MCF 10A (cell line): ENCODE data around the gene MAN1C1. TPM values are rescaled to one million over a fixed set of nuclear protein-coding genes. Genes with fewer than 3 reads are reported as not detected.

ENCODE experiments used
- BruUV-seq: library from RNA; stranded (reverse); fragments of 400-500 nt; replicated peaks from 2 replicates; lab custom pipeline; 2021; lab: Mats Ljungman, UMichigan
- CTCF ChIA-PET: fragments of 300-600 bp; sonication (Branson Sonifier 250); formaldehyde crosslinking; extraction: SDS; loops from one replicate; lab custom pipeline; 2021; ENCODE audit warnings: antibody characterized with exemption, inconsistent platforms; lab: Yijun Ruan, JAX
- POLR2A ChIA-PET: fragments of 300-600, 350-650 bp; sonication (Branson Sonifier 250); formaldehyde crosslinking; extraction: SDS; loops from one replicate; lab custom pipeline; 2020; ENCODE audit warnings: antibody characterized with exemption, inconsistent platforms; lab: Yijun Ruan, JAX
- DNase-seq: peaks from one replicate; pipeline ENCODE4 v3.0.0-alpha.2; 2018; ENCODE audit not compliant: unreplicated experiment
- H3K27ac Mint-ChIP-seq: one replicate; pipeline ENCODE4 v1.8.0; 2022; ENCODE audit warnings: mild to moderate bottlenecking, low read depth, mixed read lengths; ENCODE audit not compliant: unreplicated experiment
- H3K27me3 Mint-ChIP-seq: one replicate; pipeline ENCODE4 v1.8.0; 2022; ENCODE audit warnings: mixed read lengths; ENCODE audit not compliant: insufficient read depth, unreplicated experiment
- H3K36me3 Mint-ChIP-seq: one replicate; pipeline ENCODE4 v1.8.0; 2022; ENCODE audit warnings: mild to moderate bottlenecking, moderate library complexity, mixed read lengths; ENCODE audit not compliant: insufficient read depth, unreplicated experiment
- H3K4me1 Mint-ChIP-seq: one replicate; pipeline ENCODE4 v1.8.0; 2022; ENCODE audit warnings: mixed read lengths; ENCODE audit not compliant: insufficient read depth, unreplicated experiment
- H3K4me3 Mint-ChIP-seq: one replicate; pipeline ENCODE4 v1.8.0; 2022; ENCODE audit warnings: mild to moderate bottlenecking, moderate library complexity, mixed read lengths; ENCODE audit not compliant: unreplicated experiment
- H3K9me3 Mint-ChIP-seq: one replicate; pipeline ENCODE4 v1.8.0; 2022; ENCODE audit warnings: mixed read lengths; ENCODE audit not compliant: unreplicated experiment
- intact Hi-C: fragments of 100-400 bp; cut with micrococcal nuclease; formaldehyde crosslinking; loops from 2 replicates; pipeline ENCODE4 v1.14.1; 2022
- total RNA-seq: library from RNA; stranded (reverse); gene quantifications from 2 replicates; pipeline ENCODE4 v1.2.3, GENCODE V29; 2022
- TF ChIP-seq, protein P1 (sequence below): fragments of 200-600 bp; IDR thresholded peaks from one replicate; pipeline ENCODE4 v1.8.0; 2022; ENCODE audit warnings: antibody characterized with exemption, mild to moderate bottlenecking; ENCODE audit not compliant: unreplicated experiment

Gene MAN1C1
- total RNA-seq, 1 experiment from 2014 or later: not detected

DNA sequence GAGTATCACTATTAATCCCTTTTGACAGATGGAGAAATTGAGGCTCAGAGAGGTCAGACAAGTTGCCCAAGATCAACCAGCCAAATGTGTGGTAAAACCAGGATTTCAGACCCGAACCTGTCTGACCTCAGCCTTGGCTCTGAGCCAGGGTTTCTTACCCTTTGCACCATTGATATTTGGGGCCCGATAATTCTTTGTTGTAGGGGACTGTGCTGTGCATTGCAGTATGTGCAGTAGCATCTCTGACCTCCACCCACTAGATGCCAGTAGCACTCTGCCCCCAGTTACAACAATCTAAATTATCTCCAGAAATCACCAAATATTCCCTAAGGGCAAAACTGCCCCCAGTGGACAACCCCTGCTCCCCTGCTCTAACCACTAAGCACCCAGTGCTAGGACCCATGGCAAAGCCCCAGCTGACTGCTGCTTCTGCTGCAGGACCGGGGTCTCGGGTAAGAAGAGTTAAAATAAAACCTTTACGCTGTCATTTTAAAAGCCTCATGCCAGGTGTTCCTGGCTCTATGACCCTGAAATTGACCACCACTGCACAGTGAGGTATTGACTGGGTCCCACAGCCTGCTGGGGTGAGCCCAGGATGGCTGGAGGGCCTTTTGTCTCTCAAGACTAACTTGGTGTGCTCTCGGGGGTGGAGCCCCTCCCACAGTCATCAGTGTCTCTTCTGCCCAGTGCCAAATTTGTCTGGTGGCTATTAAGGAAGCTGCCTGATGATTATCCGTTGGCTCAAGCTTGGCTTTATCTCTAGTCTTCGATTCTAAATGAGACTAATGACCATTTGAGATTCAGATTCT lies 5.6 kb upstream of the MAN1C1 start:
- H3K4me1 Mint-ChIP-seq: peaks cover 7% of the 10 kb centered on the region
- BruUV-seq: no TSS peak
- POLR2A ChIA-PET: interaction anchor here (1.0 kb wide), 1 partner anchor 192 kb away, joined by 3 read pairs; no protein-coding TSS in a partner anchor
- CTCF ChIA-PET: interaction anchor here (0.6 to 3.0 kb wide), 3 partner anchors 185 to 795 kb away, joined by 4 to 15 read pairs (median 4); no protein-coding TSS in a partner anchor
- no peak overlapping the region for H3K27ac Mint-ChIP-seq
- no peak for DNase-seq
- no peaks in the 10 kb centered on the region for H3K36me3 Mint-ChIP-seq
- intact Hi-C loops: no loop called here
- peaks cover 45% of the 10 kb centered on the region for H3K27me3 Mint-ChIP-seq
- no peaks in the 10 kb centered on the region for H3K9me3 Mint-ChIP-seq
- no peak overlapping the region for H3K4me3 Mint-ChIP-seq
- TF ChIP-seq, protein P1, sequence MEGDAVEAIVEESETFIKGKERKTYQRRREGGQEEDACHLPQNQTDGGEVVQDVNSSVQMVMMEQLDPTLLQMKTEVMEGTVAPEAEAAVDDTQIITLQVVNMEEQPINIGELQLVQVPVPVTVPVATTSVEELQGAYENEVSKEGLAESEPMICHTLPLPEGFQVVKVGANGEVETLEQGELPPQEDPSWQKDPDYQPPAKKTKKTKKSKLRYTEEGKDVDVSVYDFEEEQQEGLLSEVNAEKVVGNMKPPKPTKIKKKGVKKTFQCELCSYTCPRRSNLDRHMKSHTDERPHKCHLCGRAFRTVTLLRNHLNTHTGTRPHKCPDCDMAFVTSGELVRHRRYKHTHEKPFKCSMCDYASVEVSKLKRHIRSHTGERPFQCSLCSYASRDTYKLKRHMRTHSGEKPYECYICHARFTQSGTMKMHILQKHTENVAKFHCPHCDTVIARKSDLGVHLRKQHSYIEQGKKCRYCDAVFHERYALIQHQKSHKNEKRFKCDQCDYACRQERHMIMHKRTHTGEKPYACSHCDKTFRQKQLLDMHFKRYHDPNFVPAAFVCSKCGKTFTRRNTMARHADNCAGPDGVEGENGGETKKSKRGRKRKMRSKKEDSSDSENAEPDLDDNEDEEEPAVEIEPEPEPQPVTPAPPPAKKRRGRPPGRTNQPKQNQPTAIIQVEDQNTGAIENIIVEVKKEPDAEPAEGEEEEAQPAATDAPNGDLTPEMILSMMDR: no peak

DNA sequence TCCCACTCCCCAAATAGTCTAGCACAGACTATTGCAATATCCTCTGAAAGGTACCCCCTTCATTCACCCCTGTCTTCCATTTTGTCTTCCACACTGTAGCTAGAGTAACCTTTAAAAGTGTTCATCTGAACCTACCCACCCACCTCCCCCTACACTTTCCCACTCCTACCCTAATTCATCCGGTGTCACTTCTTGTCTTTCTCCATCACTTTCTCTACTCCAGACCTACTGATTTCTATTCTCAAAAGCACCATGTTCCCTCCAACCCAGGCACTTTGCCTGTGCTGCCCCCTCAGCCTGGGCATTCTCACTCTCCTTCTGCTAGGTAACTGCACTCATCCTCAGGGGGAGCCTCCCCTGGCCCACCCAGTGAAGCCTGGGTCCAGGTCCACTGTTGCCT lies 4.7 kb upstream of the MAN1C1 start:
- TF ChIP-seq, protein P1: no peak
- Mint-ChIP-seq H3K27ac (no peak overlapping the region), H3K9me3 (no peaks in the 10 kb centered on the region), H3K4me3 (no peak overlapping the region), H3K4me1 (peaks cover 7% of the 10 kb centered on the region), H3K36me3 (no peaks in the 10 kb centered on the region), H3K27me3 (peaks cover 37% of the 10 kb centered on the region)
- intact Hi-C loops: no loop called here
- ChIA-PET CTCF (interaction anchor here (1.1 kb wide), 1 partner anchor 186 kb away, joined by 4 read pairs; no protein-coding TSS in a partner anchor), POLR2A (no interaction called here)
- DNase-seq: no peak
- BruUV-seq: no TSS peak

DNA sequence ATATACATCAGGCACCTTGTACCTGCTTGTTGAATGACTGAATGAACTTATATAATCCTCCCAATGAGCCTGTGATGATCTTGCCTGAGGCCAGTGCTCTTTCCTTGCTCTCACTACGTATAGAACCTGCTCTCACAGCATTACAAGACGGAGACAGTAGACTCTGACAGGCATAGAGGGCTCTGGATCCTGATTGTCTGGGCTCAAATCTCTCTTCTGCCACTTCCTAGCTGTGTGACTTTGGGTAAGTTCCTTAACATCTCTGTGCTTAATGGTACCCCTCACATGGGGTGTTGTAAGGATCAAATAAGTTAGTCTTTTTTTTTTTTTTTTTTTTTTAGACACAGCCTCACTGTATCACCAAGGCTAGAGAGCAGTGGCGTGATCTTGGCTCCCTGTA lies 4.2 kb upstream of the MAN1C1 start:
- Mint-ChIP-seq H3K27ac (no peak overlapping the region), H3K27me3 (peaks cover 31% of the 10 kb centered on the region), H3K4me3 (no peak overlapping the region), H3K36me3 (no peaks in the 10 kb centered on the region), H3K4me1 (peaks cover 7% of the 10 kb centered on the region), H3K9me3 (no peaks in the 10 kb centered on the region)
- TF ChIP-seq, protein P1: no peak
- intact Hi-C loops: no loop called here
- POLR2A ChIA-PET: no interaction called here
- CTCF ChIA-PET: interaction anchor here (1.1 kb wide), 1 partner anchor 185 kb away, joined by 4 read pairs; no protein-coding TSS in a partner anchor
- no peak for DNase-seq
- no TSS peak for BruUV-seq

DNA sequence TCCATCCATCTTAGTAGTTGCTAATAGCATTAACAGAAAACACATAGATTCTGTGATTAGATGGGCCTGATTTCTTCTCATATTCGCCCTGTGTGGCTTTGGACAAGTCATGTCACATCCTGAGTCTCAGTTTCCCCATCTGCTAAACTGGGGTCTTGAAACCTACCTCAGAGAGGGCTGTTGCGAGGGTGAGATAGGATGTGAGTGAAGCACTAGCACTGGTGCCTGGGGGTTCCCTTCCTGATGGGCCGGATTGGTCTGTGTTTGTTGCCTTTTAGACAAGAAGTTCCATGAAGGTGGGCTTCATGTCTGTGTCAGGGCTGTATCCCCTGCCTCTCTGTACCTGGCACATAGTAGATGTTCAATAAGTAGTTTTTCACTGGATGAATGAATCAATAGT lies 3.5 kb upstream of the MAN1C1 start:
- BruUV-seq: no TSS peak
- TF ChIP-seq, protein P1: no peak
- H3K27ac Mint-ChIP-seq: no peak overlapping the region
- H3K9me3 Mint-ChIP-seq: no peaks in the 10 kb centered on the region
- H3K36me3 Mint-ChIP-seq: no peaks in the 10 kb centered on the region
- intact Hi-C loops: no loop called here
- CTCF ChIA-PET: no interaction called here
- H3K27me3 Mint-ChIP-seq: peaks cover 30% of the 10 kb centered on the region
- no peak overlapping the region for H3K4me3 Mint-ChIP-seq
- no peak for DNase-seq
- peaks cover 7% of the 10 kb centered on the region for H3K4me1 Mint-ChIP-seq
- POLR2A ChIA-PET: no interaction called here
